HG02840 (cell line): ENCODE results near the gene ARHGEF7.

Experiments
- ATAC-seq: cut with Tn5 transposase; IDR thresholded peaks from one replicate; pipeline ENCODE4 v1.9.1; 2021; ENCODE audit warnings: mild to moderate bottlenecking, moderate library complexity, moderate number of reproducible peaks; ENCODE audit not compliant: unreplicated experiment, low FRiP score

Gene ARHGEF7

GRCh38 chr13:111131611-111132010, 16.5 kb downstream of the ARHGEF7 start:
- no peak for ATAC-seq

- ATAC-seq, result no peak
Measured at GRCh38 chr13:111132948-111133347, 17.8 kb downstream of the ARHGEF7 start.

DNA sequence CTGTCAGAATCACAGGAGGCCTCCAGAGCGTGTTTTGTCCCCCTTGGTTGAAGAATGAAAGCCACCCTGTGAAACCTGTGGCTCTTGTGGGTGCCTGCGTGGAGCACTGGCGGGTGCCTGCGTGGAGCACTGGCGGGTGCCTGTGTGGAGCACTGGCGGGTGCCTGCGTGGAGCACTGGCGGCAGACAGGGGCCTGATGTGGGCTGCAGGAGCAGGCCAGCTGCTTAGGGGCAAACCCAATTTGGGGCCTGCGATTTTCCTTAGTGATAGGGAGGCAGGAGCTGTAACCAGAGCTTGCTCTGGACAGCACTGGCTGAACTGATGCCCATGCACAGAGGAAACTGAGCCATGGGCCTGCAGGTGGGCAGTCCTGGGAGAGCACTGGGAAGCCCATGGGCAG, 24.3 kb downstream of the ARHGEF7 start:
- no peak for ATAC-seq

DNA sequence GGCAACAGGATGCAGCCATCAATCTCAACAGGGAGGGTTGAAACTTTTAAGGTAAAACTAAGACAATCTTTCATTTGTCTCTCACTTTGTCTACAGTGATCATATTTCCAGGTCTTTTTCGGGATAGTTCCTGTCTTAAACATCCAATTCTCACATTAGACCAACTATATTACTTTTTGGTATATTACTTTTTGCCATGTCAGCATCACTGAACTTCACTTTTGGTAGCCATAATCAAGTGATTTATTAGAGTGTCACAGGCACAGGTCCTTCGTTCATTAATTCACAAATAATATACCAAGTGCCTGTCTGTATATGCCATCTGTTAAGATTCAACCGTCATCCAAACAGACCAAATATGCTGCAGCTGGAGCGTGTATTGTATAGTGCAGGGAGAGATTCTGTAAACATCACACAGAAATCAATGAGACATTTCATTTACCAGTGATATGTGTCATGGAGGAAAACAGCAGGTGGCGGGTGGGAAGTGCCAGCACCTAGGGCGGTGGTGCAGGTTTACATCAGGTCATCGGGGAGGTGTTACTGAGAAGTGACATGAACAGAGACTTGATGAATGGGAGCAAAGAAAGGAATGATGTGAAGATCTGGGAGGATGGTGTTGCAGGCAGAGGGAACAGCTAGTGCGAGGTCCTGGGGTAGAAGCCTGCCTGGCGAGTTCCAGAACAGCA, 24.9 kb downstream of the ARHGEF7 start:
- no peak for ATAC-seq

DNA sequence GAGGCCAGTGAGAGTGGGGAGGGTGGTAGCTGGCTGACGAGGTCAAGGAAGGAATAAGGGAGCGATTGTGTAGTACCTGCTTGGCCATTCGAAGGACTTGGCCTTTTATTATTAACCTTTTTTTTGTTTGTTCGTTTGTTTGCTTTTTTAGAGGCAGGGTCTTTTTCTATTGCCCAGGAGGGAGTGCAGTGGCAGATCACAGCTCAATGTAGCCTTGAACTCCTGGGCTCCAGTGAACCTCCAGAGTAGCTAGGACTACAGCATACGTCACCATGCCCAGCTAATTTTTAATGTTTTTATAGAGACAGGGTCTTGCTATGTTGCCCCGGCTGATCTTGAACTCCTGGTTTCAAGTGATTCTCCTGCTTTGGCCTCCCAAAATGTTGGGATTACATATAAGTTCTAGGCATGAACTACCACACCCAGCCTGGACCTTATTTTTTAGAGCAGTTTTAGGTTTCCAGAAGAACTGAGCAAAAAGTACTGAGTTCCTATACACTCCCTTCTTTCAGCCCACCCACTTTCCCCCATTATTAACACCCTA, 25.5 kb downstream of the ARHGEF7 start:
- no peak for ATAC-seq

DNA sequence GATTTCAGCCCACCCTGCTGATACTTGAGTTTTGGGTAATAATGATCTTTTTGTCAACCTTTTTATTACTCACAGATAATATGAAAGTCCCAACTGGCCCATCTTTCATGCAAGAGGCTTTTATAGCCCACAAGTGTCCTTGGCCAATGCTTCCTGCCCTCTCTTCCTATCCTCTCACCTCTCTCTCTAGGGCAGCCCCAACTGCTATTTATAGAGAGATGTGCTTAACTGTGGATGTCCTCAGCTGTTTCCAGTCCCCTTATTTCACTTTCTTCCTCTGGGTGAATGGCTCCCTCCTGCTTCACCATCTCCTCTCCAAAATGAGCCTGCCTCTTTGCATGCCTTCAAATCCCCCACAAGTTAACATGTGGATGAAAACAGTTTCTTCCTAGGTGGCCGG, 27.4 kb downstream of the ARHGEF7 start:
- ATAC-seq, result no peak

DNA sequence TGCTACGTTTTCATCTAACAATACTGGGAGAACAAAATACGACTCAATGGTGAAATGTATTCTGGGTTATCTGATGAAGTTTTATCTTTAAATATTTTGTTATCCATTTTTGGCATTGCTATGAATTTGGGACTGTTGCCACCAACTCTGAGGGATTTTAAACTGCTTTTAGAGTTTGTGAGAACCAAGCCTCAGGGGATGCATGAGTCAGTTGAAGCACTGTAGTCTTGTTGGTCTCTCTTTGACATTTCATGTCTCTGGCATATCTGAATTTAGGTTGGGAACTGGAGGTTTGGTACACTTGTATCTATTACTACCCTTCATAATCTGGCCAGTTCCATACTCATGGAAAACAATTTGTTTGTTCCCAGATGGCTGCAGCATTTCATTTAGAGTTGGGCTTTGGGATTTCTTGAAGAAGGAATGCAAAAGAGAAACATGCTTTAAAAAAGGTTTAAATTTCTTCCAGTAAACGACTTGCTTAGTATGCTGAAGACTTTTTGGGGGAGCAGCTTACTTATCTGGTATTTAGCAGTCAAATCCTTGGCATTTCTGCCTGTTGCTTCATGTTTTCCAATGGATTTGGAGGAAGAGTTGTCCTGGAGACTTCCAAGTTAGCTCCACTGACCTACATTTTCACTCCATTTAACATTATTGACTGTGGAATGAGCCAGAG, 28.9 kb downstream of the ARHGEF7 start:
- ATAC-seq, result no peak

DNA sequence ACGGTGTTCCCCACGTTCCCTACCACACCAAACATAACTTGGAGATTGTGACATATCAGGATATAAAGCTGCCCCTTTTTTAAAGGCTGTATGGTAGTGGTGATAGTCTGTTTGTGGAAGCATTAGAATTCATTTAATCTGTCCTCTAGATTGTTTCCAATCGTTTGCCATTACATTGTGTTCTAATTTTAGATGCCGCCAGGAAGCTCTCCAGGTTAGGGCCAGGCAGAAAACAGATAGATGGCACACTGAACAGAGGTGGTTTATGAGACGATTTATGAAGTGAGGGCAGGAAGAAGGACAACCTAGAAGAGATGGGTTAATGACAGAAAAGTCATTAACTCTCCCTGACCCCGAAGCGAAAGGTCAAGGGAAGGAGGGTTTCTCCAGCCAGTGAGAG, 30.0 kb downstream of the ARHGEF7 start:
- ATAC-seq, result no peak

GRCh38 chr13:111145506-111145905, 30.4 kb downstream of the ARHGEF7 start:
- no peak for ATAC-seq

DNA sequence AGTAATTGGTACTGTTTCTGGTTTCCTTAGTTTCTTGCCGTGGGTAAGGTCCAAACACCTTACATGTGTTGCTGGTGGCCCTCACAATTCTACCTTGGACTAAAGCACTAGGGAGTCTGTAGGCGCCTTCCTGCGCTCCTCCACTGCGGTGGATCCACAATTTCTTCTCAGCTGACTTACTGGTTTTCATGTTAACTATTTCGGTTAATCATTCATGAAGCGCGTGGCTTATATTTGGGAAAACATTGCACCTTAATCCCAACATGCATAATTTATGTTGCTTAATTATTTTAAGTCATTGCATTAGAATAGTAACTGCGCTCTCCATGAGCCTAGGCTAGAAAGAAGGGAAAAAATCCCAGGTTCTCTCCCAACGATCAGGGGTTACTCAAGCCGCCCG, 37.7 kb downstream of the ARHGEF7 start:
- ATAC-seq, result no peak

GRCh38 chr13:111153279-111153976, 38.3 kb downstream of the ARHGEF7 start:
- ATAC-seq, result peak; percentile 87

- peak; percentile 44 for ATAC-seq
Measured at GRCh38 chr13:111153977-111154332, 38.8 kb downstream of the ARHGEF7 start.

DNA sequence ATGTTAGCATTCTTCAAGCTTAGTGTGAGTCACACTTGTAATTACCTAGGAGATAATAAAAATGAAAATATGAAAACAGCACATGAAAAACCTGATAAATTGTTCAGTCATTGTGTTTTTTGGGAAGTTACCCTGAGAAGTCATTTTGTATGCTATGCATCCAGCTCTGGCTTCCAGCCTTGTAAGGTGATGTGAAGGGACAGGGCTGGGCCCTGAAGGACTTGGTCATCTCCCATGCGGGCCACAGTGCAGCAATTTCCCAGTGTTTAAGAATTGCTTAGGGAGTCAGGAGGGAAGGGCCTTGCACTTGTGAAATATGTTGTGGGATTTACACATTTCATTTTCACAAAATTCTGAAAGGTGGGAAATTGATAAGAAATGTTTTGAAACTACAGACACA, 41.3 kb downstream of the ARHGEF7 start:
- ATAC-seq, result no peak

DNA sequence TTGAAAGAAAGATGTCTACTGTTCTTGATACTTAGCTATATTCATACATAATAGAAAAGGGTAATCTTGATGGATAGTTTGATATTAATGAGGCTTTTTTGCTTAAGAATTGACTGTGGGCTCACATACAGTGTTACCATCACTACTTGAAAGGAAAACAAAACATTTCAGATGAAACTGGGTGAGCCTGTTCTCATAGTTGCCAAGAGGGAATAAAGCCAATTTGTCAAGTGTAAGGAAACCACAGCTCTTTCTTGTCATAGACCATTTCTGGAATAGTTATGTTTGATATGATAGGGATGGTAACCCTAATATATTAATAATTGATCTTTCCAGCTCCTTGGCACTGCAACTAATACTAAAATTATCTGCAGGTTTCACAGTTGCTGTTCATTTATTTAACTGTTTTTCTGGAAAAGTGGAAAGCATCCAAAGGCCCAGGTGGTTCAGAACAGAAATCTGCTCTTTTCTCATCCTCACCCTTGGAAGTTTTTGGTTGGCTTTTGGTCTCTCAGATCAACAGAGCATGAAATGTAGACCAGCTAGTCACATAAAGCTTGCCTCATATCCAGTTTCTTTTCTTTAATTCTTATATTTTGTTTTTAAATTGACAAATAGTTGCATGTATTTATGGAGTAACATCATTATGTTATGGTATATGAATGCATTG, 43.2 kb downstream of the ARHGEF7 start:
- no peak for ATAC-seq

DNA sequence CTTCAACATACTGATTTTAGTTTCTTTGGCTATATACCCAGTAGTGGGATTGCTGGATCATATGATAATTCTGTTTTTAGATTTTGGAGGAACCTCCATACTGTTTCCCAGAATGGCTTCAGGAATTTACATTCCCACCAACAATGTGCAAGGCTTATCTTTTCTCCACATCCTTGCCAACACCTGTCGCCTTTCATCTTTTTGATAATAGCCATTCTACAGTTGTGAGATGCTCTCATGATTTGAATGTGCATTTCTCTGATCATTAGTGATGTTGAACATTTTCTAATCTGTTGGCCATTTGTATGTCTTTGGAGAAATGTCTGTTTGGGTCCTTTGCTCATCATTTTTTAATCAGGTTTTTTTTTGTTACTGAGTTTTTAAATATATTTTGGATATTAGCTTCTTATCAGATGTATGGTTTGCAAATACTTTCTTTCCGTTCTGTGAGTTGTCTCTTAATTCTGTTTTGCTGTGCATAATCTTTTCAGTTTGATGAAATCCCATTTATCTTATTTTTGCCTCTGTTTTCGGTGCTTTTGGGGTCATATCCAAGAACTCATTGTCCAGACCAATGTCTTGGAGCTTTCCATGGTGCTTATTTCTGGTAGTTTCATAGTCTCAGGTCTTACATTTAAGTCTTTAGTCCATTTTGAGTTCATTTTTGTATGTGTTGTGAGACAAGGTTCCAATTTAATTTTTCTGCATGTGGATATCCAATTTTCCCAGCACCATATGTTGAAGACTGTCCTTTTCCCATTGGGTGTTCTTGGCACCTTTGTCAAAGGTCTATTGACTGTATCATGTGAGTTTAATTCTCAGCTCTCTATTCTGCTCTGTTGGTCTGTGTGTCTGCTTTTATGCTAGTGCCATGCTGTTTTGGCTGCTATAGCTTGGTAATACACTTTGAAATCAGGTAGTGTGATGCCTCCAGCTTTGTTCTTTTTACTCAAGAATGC, 44.5 kb downstream of the ARHGEF7 start:
- ATAC-seq, result no peak

DNA sequence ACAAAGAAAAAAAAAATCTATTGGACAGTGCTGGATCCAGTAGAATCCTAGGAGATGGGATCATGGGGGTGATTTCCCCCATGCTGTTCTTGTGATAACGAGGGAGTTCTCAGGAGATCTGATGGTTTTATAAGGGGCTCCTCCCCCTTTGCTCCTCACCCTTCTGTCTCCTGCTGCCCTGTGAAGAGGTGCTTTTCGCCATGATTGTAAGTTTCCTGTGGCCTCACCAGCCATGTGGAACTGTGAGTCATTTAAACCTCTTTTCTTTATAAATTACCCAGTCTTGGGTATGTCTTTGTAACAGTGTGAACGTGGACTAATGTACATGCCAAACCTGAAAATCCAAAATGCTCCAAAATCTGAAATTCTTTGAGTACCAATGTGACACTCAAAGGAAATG, 45.5 kb downstream of the ARHGEF7 start:
- ATAC-seq, result no peak

DNA sequence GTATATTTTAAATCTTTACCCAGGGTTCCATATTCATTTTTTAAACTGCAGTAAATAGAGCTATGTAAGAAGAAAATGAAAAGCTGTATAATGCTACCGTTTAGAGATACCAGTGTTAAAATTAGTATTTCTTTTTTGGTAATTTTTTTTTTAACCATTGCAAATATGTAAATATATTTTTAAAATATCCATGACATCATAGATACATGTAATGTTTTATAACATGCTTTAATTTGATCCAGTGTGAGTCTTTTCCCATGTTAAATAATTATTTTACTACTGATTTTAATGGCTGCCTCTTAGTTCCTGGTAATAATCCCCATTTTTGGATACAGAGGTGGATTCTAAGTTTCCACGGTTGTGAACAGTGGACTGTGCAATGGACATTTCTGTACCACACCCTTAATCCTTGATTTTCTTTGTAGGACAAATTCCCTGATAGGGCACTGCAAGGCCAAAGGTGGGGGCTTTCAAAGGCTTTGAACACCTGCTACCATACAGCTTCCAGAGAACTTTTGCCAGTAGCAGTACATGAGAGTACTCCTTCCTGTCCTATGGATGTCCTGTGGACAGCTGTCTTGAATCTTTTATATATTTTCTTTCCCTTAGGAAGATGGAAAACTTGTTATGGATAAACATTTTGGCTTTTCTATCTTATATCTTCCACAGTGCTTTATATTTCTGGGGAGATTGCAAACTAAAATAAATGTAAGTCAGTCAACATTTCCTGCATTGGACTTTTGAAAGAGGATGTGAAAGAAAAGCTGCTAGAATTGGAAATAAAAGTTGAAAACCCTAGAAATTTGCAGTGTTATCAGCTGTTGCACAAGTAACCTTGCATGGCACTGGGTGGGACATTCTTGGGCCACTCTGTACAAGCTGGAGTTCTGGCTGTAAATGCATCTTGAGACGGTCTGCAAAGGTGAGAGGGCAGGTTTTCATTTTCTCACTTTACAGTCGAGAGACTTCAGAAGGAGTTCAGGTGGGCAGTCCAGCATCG, 46.8 kb downstream of the ARHGEF7 start:
- no peak for ATAC-seq

DNA sequence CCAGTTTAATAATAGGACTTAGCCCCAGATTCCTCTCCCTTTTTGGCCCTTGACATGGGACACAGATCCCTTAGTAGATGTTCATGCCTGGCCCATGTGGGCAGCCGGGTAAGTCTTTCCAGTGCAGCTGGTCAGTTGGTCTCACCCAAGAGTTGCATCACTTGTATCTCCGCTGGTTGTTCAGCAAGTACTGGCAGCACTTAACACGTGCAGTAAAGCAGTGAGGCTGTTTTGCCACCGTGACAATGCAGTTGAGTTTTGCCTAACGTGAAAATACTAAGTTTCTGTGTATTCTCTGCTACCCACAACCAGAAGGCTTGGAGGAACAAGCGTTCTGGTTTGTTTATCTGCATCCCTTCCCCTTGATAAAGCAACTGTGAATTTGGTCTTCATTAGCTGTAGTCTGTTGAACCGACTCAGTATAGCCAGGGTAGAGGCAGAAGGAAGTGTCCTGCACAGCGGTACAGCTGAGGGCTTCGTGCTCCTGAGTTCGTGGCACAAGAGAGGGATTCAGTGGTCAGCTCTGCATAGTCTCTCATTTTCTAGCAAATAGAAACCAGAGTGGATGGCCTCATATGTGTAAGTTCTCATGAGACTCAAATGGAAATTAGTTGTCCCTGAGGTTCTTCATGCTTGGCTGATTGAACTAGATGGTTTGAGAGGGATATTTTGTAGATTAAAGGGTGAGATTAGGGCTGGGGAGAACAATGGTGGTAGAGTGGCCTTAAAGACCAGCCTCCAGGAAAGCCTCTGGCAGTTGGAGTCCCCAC, 50.3 kb downstream of the ARHGEF7 start:
- ATAC-seq, result no peak
